Dermis blood vessel endothelial cell (primary cell): ENCODE data around the gene ZFAND3. TPM values are rescaled to one million over a fixed set of nuclear protein-coding genes. Genes with fewer than 3 reads are reported as not detected.

Experiments used
- DNase-seq: peaks from one replicate; pipeline ENCODE4 v3.0.0; 2010
- total RNA-seq: library from RNA; depleted of rRNA; stranded (reverse); fragments of >200 nt; gene quantifications from 2 replicates; pipeline ENCODE4 v1.2.3, GENCODE V29; 2014

The ZFAND3 gene
- total RNA-seq, 1 donor from 2014 or later, result 16.7 TPM

GRCh38 chr6:38158762-38159350, 339.3 kb downstream of the ZFAND3 start:
- no peak for DNase-seq

GRCh38 chr6:38159596-38159995, 340.1 kb downstream of the ZFAND3 start:
- DNase-seq, result no peak

GRCh38 chr6:38160831-38161230, 341.3 kb downstream of the ZFAND3 start:
- no peak for DNase-seq

DNA sequence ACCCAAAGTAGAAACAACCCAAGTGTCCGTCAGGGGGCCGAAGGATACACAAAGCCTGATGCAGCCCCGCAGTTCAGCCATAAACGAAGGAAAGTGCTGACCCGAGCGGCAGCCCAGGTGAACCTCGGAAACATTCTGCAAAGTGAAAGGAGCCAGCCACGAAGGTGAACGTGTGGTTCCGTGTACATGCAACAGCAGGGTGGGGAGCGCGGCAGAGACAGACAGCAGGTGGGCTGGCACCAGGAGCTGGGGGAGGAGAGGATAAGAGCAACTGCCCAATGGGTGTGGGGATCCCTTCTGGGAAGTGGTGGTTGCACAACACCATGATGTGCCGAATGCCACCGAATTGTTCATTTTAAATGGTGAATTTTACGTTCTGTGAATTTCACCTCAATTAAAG, 341.8 kb downstream of the ZFAND3 start:
- no peak for DNase-seq

DNA sequence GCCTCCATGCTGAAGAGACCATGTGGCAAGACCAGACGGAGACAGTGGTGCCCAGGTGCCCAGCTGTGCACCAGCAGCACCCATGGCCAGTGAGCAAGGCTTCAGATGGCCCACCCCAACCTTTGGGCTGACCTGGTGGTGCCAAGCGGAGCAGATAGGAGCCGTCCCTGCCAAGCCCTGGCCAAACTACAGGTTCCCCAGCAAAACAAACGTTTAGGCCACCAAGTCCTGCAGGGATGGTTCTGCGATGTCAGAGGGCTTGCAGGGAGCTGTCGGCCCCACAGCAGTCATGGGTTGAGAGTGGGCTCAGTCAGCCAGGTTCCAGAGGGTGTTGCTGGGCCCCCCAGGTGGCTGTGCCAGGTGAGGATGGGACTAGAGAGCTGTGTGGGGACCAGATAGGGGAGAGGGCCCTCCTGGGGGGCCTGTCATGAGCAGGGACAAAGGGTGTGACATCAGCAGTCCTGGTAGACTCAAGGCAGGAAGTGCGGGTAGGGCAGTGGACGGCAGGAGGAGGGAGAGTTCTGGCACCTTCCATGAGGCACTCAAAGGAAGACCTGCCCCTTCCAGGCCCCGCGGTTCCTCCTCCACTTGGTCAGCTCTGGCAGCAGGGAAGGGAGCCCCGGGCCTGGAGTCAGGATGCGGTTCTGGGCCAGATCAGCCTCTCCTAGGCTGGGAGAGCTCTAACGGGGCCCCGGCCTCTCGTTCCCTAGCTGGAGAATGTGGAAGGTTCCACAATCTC, 342.4 kb downstream of the ZFAND3 start:
- DNase-seq, result no peak

- no peak for DNase-seq
Measured at GRCh38 chr6:38162493-38163185, 343.1 kb downstream of the ZFAND3 start.

GRCh38 chr6:38163186-38164130, 343.9 kb downstream of the ZFAND3 start:
- no peak for DNase-seq

DNA sequence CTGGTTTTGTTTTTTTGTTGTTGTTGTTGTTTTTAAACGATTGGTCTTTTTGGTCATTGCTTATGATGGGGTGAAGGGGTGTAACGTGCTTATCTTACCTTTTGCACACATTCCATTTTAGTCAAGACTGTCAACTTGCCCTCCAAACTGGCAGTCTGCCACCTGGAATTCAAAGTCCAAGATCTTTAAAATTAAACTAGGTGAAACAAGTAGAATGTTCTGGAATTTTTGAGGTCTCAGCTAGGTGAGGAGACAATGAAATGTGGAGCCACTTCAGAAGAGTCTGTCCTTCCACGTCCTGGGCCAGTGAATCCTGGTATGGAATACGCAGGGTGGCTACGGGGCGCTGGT, 344.6 kb downstream of the ZFAND3 start:
- DNase-seq, result no peak

- DNase-seq, result no peak
Measured at GRCh38 chr6:38164671-38165108, 345.2 kb downstream of the ZFAND3 start.

- no peak for DNase-seq
Measured at GRCh38 chr6:38166411-38167240, 347.1 kb downstream of the ZFAND3 start.

DNA sequence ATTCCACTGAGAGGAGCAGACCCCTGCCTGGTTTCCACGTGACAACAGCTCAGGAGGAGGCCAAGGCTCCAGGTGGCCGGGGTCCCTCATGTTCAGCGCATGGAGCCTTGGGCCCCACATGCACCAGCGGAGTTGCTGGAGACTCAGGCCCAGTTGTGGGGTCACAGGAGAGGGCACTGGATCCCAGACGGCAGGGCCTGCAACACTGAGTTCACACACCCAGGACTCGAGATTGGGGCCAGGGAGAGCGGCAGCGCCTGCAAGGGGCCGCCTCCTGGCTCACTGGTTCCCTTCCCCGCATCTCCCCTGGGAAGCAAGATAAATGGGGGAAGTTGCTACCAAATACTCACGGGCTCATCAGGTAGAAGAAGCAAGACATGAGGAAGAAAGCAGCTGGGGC, 348.1 kb downstream of the ZFAND3 start:
- no peak for DNase-seq

- DNase-seq, result no peak
Measured at GRCh38 chr6:38168126-38168525, 348.6 kb downstream of the ZFAND3 start.

GRCh38 chr6:38168699-38169098, 349.2 kb downstream of the ZFAND3 start:
- DNase-seq, result no peak

DNA sequence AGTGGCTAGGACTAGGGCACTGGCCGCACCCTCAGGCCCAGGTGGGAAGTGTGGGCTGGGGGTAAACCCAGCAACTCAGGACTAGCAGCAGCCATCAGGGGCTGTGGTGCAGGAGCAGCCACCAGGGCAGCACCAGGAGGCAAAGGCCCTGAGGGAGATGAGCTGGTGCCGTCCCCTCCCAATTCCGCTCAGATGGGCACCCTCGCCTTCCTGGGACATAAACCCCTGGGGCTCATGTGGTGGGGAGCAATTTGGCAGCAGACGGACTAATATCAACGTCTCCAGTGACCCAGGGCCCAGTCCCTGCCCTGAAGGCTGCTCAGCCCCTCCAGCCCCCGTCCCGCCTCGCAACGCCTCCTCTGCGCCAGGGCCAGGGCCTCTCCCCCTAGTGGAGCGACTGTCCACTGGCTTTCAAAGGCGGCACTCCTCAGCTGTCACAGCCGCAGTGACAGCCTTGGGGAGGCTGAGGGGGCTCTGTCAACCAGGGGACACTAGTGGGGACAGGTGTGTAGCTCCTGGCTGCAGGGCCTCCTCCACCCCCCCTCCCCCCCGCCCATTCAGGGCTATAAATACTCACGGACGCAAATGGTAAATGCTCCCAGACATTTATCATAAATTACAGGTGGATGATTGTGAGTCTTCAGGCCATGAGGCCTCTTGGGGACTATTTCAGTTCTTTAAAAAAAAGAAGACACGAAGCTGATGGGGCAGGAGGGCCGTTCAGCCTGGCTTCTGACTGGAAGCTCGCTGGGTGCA, 349.9 kb downstream of the ZFAND3 start:
- DNase-seq, result no peak

- DNase-seq, result no peak
Measured at GRCh38 chr6:38169977-38170526, 350.5 kb downstream of the ZFAND3 start.

GRCh38 chr6:38170666-38171355, 351.3 kb downstream of the ZFAND3 start:
- DNase-seq, result no peak

DNA sequence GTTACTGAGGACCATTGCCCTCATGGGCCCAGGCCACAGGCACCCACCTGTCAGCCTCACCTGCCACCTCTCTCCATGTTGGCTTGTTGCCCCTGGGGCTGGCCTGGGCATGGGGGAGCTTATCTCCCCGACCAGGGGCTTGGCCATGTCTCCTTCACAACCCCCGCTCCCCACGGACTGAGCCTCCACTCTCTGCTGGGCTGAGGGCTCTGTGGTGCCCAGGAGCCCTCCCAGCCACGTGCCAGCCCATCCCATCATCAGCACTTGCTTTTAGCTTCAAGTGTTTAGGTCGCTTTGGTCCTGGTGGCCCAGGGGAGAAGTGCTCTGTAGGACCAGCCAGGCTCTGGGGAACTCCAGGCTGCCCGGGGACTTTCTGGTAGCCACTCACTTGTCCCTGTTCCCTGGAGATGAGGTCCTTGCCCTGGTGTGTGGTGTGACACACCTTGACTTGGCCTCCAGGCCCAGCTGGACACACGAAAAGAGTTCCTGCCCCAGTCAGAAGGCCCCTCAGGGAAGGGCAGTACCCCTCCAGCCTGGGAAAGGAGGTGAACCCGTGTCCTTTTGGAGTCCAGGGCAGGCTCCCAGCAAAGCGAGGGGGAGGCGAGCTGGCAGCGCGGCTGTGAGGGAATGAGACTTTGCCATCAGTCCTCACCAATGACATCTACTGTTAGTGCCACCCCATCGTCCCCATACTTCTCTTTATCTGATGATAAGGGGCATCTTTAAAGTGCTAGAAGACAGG, 352.6 kb downstream of the ZFAND3 start:
- DNase-seq, result no peak

DNA sequence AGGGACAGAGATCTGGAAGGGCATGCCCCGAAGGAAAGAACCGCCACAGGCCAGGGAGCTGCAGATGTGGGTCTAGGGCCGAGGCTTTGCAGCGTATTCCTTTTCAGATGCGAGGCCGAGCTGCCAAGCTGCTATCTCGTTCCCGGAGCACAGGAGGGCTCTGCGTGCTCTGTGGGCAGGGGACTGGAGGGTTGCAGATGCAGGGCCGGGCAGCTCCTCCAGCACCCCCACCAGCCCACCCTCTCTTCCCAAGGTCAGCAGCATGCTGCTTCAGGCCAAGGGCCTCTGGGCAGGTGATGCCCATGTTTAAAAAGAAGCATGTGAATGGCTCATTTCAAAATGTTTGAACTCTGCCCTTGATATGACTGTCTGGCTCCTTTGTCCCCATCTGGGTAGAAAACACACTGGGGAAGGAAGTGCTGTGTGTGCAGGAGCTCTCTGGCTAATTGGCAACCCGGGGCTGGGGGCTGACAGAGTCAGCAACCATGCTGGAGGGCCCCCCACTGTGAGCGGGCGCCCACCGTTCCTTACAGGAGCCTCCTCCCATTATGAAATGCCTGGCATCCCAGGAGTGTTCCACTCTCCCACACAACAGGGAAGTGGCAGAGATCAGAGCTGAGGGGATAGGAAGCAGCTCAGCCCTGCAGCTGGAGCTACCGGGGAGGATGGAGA, 353.3 kb downstream of the ZFAND3 start:
- no peak for DNase-seq

- no peak for DNase-seq
Measured at GRCh38 chr6:38173909-38174308, 354.4 kb downstream of the ZFAND3 start.
